PC-9 (cell line): ENCODE measurements around the gene B3GLCT.

ENCODE experiments used
- EZH2 ChIP-seq: fragments of 200-600 bp; sonication (generic); IDR thresholded peaks from 2 replicates; pipeline ENCODE4 v1.8.0; 2017; ENCODE audit warnings: antibody characterized with exemption, low read depth
- TF ChIP-seq, protein P1 (sequence below): fragments of 200-600 bp; sonication (generic); conservative IDR thresholded peaks from 2 replicates; pipeline ENCODE4 v1.6.1; 2017; ENCODE audit warnings: mixed run types, antibody characterized with exemption, mild to moderate bottlenecking, moderate library complexity

DNA sequence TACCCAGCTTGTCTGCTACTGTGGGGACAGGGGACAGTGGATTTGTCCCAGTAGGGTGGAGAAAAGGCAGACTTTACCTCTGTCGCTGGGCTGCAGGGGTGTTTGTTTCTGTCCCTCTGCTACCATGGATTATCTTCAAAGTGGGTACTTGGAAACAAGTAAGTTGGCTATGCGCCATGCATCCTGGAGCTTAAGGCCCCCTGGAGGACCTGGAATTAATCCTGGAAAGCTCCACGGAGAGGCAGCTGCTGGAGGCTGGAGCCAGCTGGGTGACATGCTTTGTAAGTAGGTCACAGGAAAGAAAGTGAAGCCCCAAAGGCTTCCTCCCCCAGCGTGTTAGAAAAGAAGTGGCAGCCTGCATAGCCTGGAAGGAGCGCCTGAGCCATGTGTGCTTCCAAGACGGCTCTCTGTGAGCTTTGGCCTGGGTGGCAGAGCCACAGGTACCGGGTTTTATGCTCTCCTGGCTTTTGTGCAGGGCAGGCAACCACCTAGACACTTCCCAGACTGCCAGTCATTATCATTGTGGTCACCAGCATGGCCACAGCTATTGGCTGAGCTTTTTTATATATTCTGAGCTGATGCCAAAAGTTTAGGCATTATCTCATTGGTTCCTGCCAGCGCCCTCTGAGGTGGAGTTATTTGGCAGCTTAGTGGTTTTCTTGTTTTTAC is 9.5 kb downstream of the B3GLCT start:
- TF ChIP-seq, protein P1, sequence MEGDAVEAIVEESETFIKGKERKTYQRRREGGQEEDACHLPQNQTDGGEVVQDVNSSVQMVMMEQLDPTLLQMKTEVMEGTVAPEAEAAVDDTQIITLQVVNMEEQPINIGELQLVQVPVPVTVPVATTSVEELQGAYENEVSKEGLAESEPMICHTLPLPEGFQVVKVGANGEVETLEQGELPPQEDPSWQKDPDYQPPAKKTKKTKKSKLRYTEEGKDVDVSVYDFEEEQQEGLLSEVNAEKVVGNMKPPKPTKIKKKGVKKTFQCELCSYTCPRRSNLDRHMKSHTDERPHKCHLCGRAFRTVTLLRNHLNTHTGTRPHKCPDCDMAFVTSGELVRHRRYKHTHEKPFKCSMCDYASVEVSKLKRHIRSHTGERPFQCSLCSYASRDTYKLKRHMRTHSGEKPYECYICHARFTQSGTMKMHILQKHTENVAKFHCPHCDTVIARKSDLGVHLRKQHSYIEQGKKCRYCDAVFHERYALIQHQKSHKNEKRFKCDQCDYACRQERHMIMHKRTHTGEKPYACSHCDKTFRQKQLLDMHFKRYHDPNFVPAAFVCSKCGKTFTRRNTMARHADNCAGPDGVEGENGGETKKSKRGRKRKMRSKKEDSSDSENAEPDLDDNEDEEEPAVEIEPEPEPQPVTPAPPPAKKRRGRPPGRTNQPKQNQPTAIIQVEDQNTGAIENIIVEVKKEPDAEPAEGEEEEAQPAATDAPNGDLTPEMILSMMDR: no peak
- no peak for TF ChIP-seq EZH2
